ENCODE results near the gene ANTXRL.
"Not testable (repeated sequence)": the region's sequence is repeated elsewhere in the genome, so short reads cannot be mapped to it uniquely, and the experiment has no call there.

Gene ANTXRL

GRCh38 chr10:46296641-46297141, 9.9 kb downstream of the ANTXRL start:
- ATAC-seq = no peak

- ATAC-seq = peak; percentile 80 to 87
Observed at GRCh38 chr10:46297406-46298204, 10.8 kb downstream of the ANTXRL start.

DNA sequence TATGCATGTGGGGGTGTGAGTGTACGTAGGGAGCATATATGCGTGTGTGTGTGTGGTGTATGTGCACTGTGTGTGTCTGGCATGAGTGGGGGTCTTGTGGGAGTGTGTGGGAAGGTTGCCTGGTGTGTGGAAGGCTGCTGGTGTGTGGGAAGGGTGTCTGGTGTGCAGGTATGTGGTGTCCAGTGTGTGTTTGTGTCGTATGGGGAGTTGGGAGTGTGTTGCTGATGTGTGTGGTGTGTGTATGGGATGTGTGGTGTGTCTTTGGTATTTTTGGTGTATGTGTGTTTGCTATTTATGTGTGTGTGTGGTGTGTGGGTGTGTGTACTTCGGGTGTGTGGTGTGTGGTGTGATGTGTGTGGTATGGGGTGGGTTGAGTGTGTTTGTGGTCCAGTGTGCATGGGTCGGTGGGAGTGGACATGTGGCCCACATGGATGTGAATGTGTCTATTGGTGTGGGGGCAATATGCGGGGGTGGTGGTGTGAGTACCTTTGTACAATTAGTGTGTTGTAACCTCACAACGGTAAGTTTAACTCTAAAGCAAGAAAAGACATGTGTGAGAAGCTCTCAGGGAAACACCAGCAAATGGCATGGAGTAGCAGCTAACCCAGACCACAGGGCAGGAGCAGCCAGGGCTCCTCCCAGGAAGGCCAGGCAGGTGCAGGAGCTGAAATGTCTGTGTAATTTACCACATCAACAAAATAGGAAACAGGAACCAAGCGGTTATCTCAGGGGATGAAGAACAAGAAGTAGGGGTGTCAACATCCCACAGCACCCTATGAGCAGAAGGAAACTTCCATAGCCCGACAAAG, 11.9 kb downstream of the ANTXRL start:
- no peak for ATAC-seq

GRCh38 chr10:46299286-46299535, 12.4 kb downstream of the ANTXRL start:
- ATAC-seq = no peak

- no peak for ATAC-seq
Observed at GRCh38 chr10:46299536-46300369, 13.0 kb downstream of the ANTXRL start.

DNA sequence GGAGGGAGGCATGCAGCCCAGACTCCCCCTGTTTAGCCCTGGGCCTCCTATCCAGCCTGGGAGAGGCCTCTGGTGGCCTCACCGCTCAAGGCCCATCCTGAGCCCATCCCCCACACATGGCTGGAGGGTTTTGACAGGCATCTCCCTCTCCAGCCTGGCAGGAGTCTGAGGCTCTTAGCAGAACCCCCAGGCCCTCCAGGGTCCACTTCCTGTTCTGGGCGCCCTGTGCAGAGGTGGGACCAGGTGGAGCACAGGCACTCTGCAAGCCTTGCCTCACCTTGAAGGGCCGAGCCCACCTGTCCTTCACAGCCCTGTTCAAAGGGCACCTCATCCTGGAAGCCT, 13.5 kb downstream of the ANTXRL start:
- ATAC-seq = not testable (repeated sequence)

DNA sequence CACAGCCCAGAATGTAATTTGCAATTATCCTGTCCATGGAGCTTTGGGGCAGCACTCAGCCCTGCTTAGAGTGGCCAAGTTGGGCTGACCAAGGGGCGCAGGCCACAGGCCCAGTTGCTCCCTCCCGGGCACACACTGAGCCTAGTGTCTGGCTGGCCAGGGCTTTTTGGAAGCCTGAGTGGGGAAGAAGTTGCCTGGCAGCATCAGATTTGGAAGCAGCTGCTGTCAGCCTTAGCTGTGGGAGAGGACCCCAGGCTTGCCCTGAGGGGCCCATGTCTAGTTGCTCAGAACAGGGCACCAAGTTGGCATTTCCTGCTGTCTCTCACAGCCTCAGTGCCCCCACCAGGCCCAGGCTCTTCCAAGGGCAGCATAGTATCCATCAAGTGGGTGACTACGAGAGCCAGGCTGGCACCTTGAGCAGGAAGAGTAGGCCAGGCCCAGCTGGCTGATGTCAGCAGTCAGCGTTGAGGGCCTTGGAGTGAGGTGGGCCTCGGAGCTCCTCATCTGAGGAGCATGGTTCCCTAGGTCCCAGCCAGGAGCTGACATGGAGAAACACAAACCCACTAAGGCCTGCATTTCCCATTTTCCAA, 14.4 kb downstream of the ANTXRL start:
- ATAC-seq = no peak

GRCh38 chr10:46301721-46302479, 15.1 kb downstream of the ANTXRL start:
- ATAC-seq = no peak

DNA sequence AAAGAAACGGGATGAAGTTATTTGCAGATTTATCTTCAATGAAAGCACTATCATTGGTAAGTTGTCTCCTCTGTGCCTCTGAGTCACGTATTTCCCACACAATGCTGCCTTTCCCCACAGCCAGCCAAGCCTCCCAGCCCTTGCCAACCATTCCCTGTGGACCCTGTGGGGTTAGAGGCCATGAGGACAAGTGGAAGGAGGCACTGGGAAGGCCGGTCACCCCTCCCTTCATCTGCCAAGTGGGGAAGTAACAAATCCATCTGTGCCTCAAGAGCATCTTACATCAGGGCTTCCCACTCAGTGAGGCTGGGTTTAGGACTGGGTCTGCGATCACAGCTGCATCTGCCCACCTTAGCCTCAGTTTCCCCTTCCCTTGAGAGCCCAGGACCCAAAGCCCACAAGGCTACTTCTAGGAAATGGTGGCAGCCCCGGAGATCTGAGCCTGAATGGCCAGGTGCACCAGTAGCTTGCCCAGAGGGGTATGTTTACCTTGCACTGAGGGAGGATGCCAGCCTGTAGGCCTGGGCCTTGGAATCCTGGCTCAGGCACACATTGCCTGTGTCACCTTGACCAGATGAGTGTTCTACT, 16.1 kb downstream of the ANTXRL start:
- not testable (repeated sequence) for ATAC-seq

DNA sequence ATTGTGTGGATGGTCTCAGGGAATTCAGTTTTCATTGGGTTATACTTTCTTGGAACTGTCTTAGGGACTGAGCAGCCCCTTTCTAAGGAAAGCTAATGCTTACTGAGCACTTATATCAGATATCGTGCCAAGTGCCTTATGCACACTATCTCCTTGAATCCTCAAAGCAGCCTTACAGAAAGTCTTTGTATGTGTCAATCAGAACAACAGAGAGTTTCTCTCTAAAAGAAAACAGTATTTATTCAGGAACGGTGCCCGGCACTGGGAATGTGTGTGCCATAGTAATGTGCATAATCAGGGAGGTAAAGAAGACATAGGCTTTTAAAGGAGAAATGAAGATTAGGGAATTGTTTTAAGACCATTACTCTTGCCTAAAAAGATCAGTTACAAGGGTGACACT, 17.3 kb downstream of the ANTXRL start:
- no peak for ATAC-seq

- not testable (repeated sequence) for ATAC-seq
Observed at GRCh38 chr10:46304671-46305070, 17.9 kb downstream of the ANTXRL start.

DNA sequence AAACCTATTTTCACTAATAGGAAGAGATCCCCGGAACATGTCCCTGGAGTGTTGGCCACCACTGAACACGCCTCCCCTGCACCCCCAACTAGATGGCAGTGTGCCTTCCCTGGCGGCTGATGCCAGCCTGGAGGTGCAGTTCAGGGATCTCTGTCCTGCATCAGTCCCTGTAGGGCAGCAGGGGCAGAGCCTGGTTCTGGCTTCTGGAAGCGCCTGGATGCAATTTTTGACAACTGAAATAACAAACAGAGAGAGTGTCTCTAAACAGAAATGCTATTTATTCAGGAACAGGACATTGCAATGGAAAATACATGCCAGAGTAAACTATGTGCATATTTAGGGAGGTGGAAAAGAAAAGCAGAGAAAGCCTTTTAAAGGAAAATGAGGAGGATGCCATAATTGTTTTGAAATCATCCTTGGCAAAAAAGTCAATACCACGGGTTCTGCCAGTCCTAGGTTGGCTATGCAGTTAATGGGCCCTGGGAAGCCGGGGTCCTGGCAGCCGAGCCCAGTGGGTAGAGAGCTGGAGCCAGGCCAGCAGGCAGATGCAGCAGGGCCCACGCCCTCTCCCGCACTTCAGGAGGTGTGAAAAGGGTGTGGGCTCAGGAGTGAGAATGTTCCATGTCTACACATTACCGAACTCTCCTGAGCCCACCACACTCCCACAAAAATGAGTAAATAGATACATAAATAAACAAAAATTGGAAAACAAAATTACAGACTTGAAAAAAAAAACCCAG, 18.5 kb downstream of the ANTXRL start:
- no peak for ATAC-seq

- ATAC-seq = no peak
Observed at GRCh38 chr10:46305986-46306385, 19.2 kb downstream of the ANTXRL start.

DNA sequence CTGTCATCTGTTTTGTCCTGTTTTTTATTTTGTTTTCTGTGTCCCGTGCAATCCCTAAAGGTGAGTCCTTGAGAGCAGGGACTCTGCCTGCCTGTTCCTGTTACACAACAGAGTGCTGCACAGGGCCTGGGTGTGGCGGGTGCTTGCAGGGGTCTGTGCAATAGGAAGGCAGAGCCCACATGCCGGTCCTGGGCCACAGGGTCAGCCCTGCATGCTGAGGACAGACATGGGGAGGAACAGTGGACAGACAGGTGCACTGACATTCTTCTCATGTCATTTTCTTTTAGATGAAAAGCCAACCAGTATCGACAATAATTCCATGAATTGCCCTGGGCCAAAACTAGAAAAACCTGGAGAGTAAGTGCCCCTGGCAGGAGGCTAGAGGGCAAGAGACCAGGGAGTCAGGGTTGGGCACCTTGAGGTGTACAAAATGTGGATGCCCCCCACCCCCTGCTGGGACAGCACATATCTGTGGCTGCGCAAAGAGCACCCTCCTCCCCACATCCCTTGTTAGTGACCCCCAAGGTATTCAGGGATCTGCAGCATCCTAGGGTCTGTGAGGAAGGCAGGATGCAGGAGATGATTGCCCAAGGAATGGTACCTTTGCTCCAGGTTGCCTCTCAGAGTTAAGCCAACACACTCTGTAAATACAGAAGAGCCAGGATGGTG, 19.9 kb downstream of the ANTXRL start:
- ATAC-seq = no peak

DNA sequence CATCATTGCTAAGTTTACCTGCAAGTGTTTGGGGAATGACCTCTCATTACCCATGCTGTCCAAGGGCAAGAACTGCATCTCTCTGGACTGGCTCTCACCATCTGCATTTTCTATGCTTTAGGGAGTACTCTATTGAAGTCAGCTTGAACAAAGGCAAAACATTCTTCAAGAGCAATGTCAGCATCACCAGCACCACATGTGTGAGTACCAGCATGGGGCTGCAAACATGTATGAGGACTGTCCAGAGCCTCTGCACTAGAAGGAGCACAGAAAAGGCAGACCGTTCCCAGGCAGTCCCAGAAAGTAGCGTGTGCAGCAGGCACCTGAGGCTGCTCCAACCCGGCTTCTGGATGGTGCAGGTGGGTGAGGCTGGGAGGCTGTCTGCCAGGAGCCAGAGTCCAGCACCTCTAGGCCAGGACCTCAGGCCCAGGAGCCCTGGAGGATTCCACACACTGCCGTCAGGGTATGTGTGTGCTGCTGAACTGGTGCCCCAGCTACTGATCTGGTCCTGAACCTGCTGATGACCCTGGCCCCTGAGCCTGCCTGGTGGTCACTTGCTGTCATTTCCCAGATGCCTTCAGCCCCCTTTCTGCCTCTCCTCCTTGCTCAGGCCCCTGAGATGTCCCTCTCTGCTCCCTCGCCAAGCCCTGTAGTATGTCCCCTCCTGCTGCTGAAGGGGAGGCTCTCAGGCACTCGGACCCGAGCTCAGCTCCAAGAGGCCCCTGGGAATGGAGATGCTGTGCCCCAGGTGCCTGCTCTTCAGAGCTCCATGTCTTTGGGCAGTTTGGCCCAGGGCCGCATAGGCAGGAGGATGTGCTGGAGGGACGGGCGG, 20.7 kb downstream of the ANTXRL start:
- no peak for ATAC-seq

- ATAC-seq = no peak
Observed at GRCh38 chr10:46308113-46308415, 21.3 kb downstream of the ANTXRL start.

GRCh38 chr10:46308666-46309450, 22.1 kb downstream of the ANTXRL start:
- ATAC-seq = no peak

DNA sequence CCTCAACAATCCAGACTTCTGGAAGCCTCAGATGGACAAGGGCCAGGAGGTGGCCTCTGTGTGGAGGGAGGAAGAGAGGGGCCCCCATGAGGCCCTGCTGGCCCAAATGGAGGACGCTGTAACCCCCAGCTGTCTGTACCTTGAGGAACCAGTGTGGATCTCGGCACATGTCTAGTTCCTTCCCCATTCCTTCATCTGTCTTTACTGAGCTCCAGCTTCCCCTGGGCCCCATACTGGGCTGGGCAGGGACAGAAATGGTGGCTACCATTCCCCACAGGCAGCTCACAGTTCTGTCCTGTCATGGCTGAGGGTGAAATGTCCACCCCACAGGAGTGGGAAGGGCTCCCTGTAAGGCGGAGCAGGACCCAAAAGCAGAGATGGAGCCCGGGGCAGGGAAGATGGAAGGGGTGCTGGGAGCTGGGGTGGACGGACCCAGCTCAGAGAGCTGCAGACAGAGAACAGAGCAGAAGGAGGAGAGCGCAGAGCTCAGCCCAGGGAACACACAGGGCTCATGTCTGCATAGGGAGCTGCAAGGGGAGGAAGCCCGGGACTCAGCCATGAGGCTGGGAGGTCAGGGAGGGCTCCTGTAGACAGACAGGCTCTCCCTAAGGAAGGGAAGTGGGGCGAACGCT, 22.8 kb downstream of the ANTXRL start:
- no peak for ATAC-seq

All from activated CD4-positive, CD25-positive, alpha-beta regulatory T cell treated with anti-CD3 and anti-CD28 coated beads, Interleukin-2, amount 50 U/mL, for 24 hours (primary cell).